ENCODE measurements around the gene NAA60. TPM values are rescaled to one million over a fixed set of nuclear protein-coding genes. Genes with fewer than 3 reads are reported as not detected.

Gene NAA60
- total and polyA plus RNA-seq, 9 donors = 16.6 to 106 (median 40.8) TPM

DNA sequence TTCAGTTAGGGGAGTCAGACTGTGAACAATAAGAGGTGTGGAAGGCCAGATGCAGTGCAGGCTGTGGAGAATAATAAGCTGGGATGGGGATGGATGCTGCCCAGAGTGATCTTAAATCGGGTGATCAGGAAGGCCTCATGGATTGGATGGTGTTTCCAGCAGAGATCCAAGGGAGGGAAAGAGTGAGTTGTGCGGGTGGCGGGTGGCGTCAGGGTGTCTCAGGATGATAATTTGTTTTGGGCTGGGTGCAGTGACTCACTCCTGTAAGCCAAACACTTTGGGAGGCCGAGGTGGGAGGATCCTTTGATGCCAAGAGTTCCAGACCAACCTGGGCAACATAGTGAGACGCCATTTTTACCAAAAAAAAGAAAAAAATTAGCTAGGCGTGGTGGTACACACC is 65.3 kb downstream of the NAA60 start:
- H3K4me1 ChIP-seq (ENCODE audit: insufficient read depth) = no peaks in the 10 kb centered on the region
- peak in 1 of 5 donors; percentile 18 for DNase-seq
- no peaks in the 10 kb centered on the region for H3K36me3 ChIP-seq
- no peaks in the 10 kb centered on the region for H3K9me3 ChIP-seq
- H3K4me3 ChIP-seq = no peak overlapping the region
- intact Hi-C loops (cut with DNase I) = no loop called here
- TF ChIP-seq POLR2A (IDR thresholded peaks at IDR 0.05) (no peak), EP300 (IDR thresholded peaks at IDR 0.05) (no peak)
- TF ChIP-seq, protein P1, sequence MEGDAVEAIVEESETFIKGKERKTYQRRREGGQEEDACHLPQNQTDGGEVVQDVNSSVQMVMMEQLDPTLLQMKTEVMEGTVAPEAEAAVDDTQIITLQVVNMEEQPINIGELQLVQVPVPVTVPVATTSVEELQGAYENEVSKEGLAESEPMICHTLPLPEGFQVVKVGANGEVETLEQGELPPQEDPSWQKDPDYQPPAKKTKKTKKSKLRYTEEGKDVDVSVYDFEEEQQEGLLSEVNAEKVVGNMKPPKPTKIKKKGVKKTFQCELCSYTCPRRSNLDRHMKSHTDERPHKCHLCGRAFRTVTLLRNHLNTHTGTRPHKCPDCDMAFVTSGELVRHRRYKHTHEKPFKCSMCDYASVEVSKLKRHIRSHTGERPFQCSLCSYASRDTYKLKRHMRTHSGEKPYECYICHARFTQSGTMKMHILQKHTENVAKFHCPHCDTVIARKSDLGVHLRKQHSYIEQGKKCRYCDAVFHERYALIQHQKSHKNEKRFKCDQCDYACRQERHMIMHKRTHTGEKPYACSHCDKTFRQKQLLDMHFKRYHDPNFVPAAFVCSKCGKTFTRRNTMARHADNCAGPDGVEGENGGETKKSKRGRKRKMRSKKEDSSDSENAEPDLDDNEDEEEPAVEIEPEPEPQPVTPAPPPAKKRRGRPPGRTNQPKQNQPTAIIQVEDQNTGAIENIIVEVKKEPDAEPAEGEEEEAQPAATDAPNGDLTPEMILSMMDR (IDR thresholded peaks at IDR 0.05) = no peak
- 87 to 90% (median 90%) methylated on average over 7 of the region's 7 CpGs for WGBS, 3 donors
- H3K27me3 ChIP-seq = no peaks in the 10 kb centered on the region
- H3K27ac ChIP-seq = no peak overlapping the region

- WGBS, 3 donors = 81 to 86% (median 82%) methylated on average over 13 of the region's 13 CpGs
- H3K4me3 ChIP-seq = no peak overlapping the region
- TF ChIP-seq, protein P1 (IDR thresholded peaks at IDR 0.05) = no peak
- TF ChIP-seq EP300 (IDR thresholded peaks at IDR 0.05) (no peak), POLR2A (IDR thresholded peaks at IDR 0.05) (no peak)
- intact Hi-C loops (cut with DNase I) = no loop called here
- peak in 1 of 5 donors; percentile 26 for DNase-seq
- no peak overlapping the region for H3K27ac ChIP-seq
- no peaks in the 10 kb centered on the region for H3K36me3 ChIP-seq
- no peaks in the 10 kb centered on the region for H3K4me1 ChIP-seq (ENCODE audit: insufficient read depth)
- H3K9me3 ChIP-seq = no peaks in the 10 kb centered on the region
- H3K27me3 ChIP-seq = no peaks in the 10 kb centered on the region
Observed at GRCh38 chr16:3509470-3509928, 66.0 kb downstream of the NAA60 start.

DNA sequence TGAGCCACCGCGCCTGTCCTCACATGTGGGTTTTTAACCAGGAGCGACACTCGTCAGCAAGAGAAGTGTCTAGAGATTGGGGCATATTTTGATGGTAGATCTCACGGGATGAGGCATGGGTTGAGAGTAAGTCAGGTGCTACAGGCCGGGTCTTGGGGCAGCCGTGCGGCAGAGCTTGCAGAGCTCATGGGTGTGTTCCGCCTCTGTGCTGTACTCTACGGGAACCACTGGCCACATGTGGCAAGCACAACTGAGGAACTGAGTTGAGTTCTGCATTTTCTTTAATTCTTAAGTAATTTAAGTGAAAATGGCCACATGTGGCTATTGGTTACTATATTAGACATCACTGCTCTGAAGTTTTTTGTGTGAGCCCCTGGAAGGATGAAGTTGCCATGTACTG is 66.9 kb downstream of the NAA60 start:
- TF ChIP-seq EP300 (IDR thresholded peaks at IDR 0.05) (no peak), POLR2A (IDR thresholded peaks at IDR 0.05) (no peak)
- TF ChIP-seq, protein P1 (IDR thresholded peaks at IDR 0.05) = no peak
- peak in 1 of 5 donors; percentile 22 for DNase-seq
- Histone ChIP-seq H3K36me3 (no peaks in the 10 kb centered on the region), H3K27me3 (no peaks in the 10 kb centered on the region), H3K4me3 (no peak overlapping the region), H3K9me3 (no peaks in the 10 kb centered on the region), H3K27ac (no peak overlapping the region), H3K4me1 (ENCODE audit: insufficient read depth) (no peaks in the 10 kb centered on the region)
- intact Hi-C loops (cut with DNase I) = no loop called here
- WGBS, 3 donors = 92 to 96% (median 93%) methylated on average over 10 of the region's 10 CpGs

GRCh38 chr16:3511286-3512180 is 68.1 kb downstream of the NAA60 start:
- H3K27me3 ChIP-seq = no peaks in the 10 kb centered on the region
- H3K27ac ChIP-seq = no peak overlapping the region
- no peak overlapping the region for H3K4me3 ChIP-seq
- H3K9me3 ChIP-seq = no peaks in the 10 kb centered on the region
- H3K4me1 ChIP-seq (ENCODE audit: insufficient read depth) = no peaks in the 10 kb centered on the region
- intact Hi-C loops (cut with DNase I) = no loop called here
- peak in 1 of 5 donors; percentile 18 for DNase-seq
- WGBS, 3 donors = 79 to 83% (median 83%) methylated on average over 23 of the region's 23 CpGs
- no peak for TF ChIP-seq POLR2A (IDR thresholded peaks at IDR 0.05)
- TF ChIP-seq, protein P1 (IDR thresholded peaks at IDR 0.05) = no peak
- H3K36me3 ChIP-seq = no peaks in the 10 kb centered on the region
